ENCODE data around the gene CPVL. TPM values are rescaled to one million over a fixed set of nuclear protein-coding genes. Genes with fewer than 3 reads are reported as not detected.

Gene CPVL
- total RNA-seq, 4 donors from 2014 or later: 8.0 to 28.5 (median 11.3) TPM

DNA sequence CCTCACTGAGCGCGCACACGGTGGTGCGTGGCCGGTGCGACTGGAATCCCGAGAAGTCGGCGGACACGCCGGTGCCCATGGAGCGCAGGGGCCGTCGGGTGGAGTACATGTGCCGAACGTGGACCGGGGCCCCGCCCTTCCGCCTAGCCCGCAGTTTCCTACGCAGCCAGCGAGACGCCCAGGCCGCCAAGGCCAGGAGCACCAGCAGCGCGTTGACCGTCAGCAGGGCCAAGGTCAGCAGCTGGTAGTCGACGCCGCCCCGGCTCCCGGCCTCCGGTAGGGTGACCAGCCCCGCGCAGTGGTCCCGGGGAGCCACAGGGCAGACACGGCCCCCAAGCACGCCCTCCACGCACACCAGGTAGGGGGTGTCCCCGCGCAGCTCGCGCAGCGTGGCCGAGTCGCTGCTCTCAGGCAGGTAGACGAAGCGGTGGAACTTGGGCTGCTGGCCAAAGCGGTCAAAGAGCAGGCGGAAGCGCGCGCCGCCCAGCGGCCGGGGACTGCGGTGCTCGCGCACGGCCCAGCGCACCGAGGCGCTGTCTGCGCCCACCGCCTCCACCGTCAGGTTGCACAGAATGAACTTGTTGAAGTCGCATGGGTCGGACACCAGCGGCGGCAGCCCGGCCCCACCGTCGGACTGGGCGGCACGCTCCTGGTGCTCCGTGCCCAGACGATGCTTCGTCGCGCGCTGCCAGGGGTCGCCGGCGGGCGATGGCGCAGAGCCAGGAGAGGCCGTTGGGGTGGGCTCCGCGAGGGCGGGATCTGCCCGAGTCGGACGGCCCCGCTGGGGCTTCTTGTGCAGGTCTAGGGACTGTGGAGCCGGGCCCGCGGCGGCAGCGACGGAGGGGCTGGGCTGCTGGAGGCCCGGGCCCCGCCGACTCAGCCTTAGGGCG, 190.4 kb downstream of the CPVL start:
- H3K4me3 ChIP-seq: peak overlapping the region; percentile 49 to 69 (median 58)
- H3K36me3 ChIP-seq: no peaks in the 10 kb centered on the region
- H3K4me1 ChIP-seq: peaks cover 34 to 45% (median 37%) of the 10 kb centered on the region in 4 donors
- peaks cover 14 to 60% (median 26%) of the 10 kb centered on the region in 4 donors for H3K27me3 ChIP-seq
- 0% methylated on average over 1 of the region's 104 CpGs for WGBS
- intact Hi-C loops (cut with DNase I): loop anchor here (10.0 kb wide), 1 partner anchor 149 kb away; no protein-coding TSS in a partner anchor
- TF ChIP-seq, protein P1, sequence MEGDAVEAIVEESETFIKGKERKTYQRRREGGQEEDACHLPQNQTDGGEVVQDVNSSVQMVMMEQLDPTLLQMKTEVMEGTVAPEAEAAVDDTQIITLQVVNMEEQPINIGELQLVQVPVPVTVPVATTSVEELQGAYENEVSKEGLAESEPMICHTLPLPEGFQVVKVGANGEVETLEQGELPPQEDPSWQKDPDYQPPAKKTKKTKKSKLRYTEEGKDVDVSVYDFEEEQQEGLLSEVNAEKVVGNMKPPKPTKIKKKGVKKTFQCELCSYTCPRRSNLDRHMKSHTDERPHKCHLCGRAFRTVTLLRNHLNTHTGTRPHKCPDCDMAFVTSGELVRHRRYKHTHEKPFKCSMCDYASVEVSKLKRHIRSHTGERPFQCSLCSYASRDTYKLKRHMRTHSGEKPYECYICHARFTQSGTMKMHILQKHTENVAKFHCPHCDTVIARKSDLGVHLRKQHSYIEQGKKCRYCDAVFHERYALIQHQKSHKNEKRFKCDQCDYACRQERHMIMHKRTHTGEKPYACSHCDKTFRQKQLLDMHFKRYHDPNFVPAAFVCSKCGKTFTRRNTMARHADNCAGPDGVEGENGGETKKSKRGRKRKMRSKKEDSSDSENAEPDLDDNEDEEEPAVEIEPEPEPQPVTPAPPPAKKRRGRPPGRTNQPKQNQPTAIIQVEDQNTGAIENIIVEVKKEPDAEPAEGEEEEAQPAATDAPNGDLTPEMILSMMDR (IDR thresholded peaks at IDR 0.05): peak; percentile 42 to 60 (median 58)
- TF ChIP-seq POLR2AphosphoS5 (IDR thresholded peaks at IDR 0.05) (peak in 1 of 2 donors; percentile 29), POLR2A (IDR thresholded peaks at IDR 0.05; ENCODE audit: low read depth) (no peak), EP300 (IDR thresholded peaks at IDR 0.05) (no peak)
- H3K9me3 ChIP-seq: no peaks in the 10 kb centered on the region
- peak; percentile 90 for DNase-seq (ENCODE audit: extremely low spot score)
- peak overlapping the region; percentile 57 to 73 (median 61) for H3K27ac ChIP-seq (replicated peaks in 1 of 4)

DNA sequence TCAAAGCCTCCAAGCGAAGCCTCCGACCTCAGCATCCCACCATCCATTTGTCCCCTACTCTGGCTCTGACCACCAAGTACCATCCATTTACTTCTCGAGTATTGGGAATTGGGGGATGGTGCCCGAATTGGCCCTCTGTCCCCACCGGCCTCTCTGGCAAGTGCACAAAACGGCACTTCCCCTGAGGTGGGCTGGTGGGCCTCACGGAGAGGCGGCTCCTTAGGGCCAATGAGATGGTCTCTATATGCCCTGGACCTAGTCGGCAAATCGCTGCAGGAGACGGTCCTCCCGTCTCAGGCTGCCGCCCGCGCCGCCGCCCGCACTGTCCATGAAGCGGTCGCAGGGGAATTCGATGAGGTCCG, 191.0 kb downstream of the CPVL start:
- H3K4me1 ChIP-seq: peaks cover 34 to 45% (median 37%) of the 10 kb centered on the region in 4 donors
- no peaks in the 10 kb centered on the region for H3K9me3 ChIP-seq
- DNase-seq (ENCODE audit: extremely low spot score): peak; percentile 85
- H3K27me3 ChIP-seq: peaks cover 14 to 61% (median 26%) of the 10 kb centered on the region in 4 donors
- H3K27ac ChIP-seq (replicated peaks in 1 of 4): peak overlapping the region; percentile 57 to 73 (median 61)
- no peaks in the 10 kb centered on the region for H3K36me3 ChIP-seq
- intact Hi-C loops (cut with DNase I): loop anchor here (10.0 kb wide), 1 partner anchor 149 kb away; no protein-coding TSS in a partner anchor
- TF ChIP-seq POLR2AphosphoS5 (IDR thresholded peaks at IDR 0.05) (no peak), EP300 (IDR thresholded peaks at IDR 0.05) (no peak), POLR2A (IDR thresholded peaks at IDR 0.05; ENCODE audit: low read depth) (no peak)
- TF ChIP-seq, protein P1 (IDR thresholded peaks at IDR 0.05): no peak
- 65% methylated on average over 13 of the region's 22 CpGs for WGBS
- H3K4me3 ChIP-seq: peak overlapping the region; percentile 49 to 69 (median 58)

DNA sequence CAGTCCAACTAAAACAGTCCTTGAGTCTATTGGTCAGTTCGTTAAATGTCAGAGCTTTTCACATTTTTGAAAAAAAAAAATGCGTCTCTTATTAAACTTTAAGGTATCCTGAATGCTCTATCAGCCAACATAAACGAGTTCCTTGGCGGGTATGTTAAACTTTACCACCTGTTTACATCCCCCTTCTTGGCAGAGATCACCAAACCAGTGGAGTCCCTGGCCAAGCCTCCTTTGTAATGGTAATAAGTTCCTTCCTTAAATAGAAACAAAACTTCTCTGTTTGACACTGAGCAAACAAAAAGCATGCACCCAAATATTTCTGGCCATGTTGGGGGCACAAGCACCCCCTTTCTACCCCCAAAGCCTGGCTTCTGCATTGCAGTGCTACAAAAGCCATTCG, 191.4 kb downstream of the CPVL start:
- H3K4me1 ChIP-seq: peaks cover 34 to 45% (median 37%) of the 10 kb centered on the region in 4 donors
- 55% methylated on average over 5 of the region's 5 CpGs for WGBS
- no peaks in the 10 kb centered on the region for H3K9me3 ChIP-seq
- H3K27me3 ChIP-seq: peaks cover 14 to 65% (median 26%) of the 10 kb centered on the region in 4 donors
- no peak for DNase-seq (ENCODE audit: extremely low spot score)
- TF ChIP-seq POLR2AphosphoS5 (IDR thresholded peaks at IDR 0.05): no peak
- TF ChIP-seq, protein P1 (IDR thresholded peaks at IDR 0.05): no peak
- no peak for TF ChIP-seq POLR2A (IDR thresholded peaks at IDR 0.05; ENCODE audit: low read depth)
- peak overlapping the region in 3 of 4 donors; percentile 57 to 73 (median 60) for H3K27ac ChIP-seq (replicated peaks in 1 of 4)
- no peaks in the 10 kb centered on the region for H3K36me3 ChIP-seq
- peak overlapping the region in 2 of 4 donors; percentile 49 to 69 for H3K4me3 ChIP-seq
- intact Hi-C loops (cut with DNase I): loop anchor here (10.0 kb wide), 1 partner anchor 150 kb away; no protein-coding TSS in a partner anchor

DNA sequence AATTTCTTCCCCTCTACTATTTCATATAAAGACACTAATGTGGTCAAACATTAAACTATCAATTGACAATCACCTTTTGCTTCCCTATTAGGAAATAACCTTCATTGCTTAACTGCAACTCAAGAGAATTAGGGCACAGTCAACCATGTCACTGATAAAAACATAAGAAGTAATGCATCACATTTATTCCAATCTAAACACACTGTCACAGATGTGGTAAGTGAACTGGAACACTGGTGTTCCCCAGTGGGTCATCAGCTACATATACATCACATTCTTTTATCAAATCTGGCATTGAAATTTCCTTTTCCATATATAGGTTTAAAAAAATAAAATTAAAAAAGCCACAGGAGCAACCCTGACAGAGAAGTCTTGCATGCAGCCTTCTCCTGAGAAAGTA, 191.9 kb downstream of the CPVL start:
- no peak for TF ChIP-seq POLR2A (IDR thresholded peaks at IDR 0.05; ENCODE audit: low read depth)
- TF ChIP-seq, protein P1 (IDR thresholded peaks at IDR 0.05): no peak
- H3K27ac ChIP-seq (replicated peaks in 1 of 4): no peak overlapping the region
- intact Hi-C loops (cut with DNase I): loop anchor here (10.0 kb wide), 1 partner anchor 150 kb away; no protein-coding TSS in a partner anchor
- H3K9me3 ChIP-seq: no peaks in the 10 kb centered on the region
- H3K4me1 ChIP-seq: peaks cover 34 to 45% (median 37%) of the 10 kb centered on the region in 4 donors
- peaks cover 14 to 69% (median 26%) of the 10 kb centered on the region in 4 donors for H3K27me3 ChIP-seq
- no peak overlapping the region for H3K4me3 ChIP-seq
- no peaks in the 10 kb centered on the region for H3K36me3 ChIP-seq
- DNase-seq (ENCODE audit: extremely low spot score): peak; percentile 37
